Right lung (tissue), 5 donors: ENCODE results near the gene CCIN. TPM values are rescaled to one million over a fixed set of nuclear protein-coding genes. Genes with fewer than 3 reads are reported as not detected.

ENCODE experiments used
- polyA plus RNA-seq, 5 donors: library from polyadenylated mRNA; unstranded; fragments of 120-200 nt; gene quantifications; one replicate each; pipeline versions ENCODE4 v1.2.1 to v1.2.3, GENCODE V29; 2013; ENCODE audit warnings: inconsistent platforms in 1 of 5, low replicate concordance in 1 of 5; ENCODE audit not compliant: insufficient read length in 5 of 5, insufficient read depth in 1 of 5

The CCIN gene
- polyA plus RNA-seq, 5 donors, result 0.08 to 0.13 (median 0.12) TPM; not detected in 2

Other genes starting within 250 kb of the CCIN start
- not detected for gene OR2S2, start 211.2 kb upstream of the CCIN start, polyA plus RNA-seq
- 10 to 100 TPM; 17.4 to 26.6 (median 22.4) TPM for gene RECK, start 132.5 kb upstream of the CCIN start, polyA plus RNA-seq
- 10 to 100 TPM; 32.3 to 42.8 (median 39.4) TPM for gene GLIPR2, start 32.7 kb upstream of the CCIN start, polyA plus RNA-seq
- gene CLTA, start 21.5 kb downstream of the CCIN start, polyA plus RNA-seq, result 100 to 1,000 TPM; 210 to 246 (median 225) TPM
- gene GNE, start 89.1 kb downstream of the CCIN start, polyA plus RNA-seq, result 10 to 100 TPM; 15.8 to 21.5 (median 19.2) TPM
- gene RNF38, start 230.9 kb downstream of the CCIN start, polyA plus RNA-seq, result 10 to 100 TPM; 29.9 to 46.2 (median 41.2) TPM